HG03064 (cell line): Measurements from ENCODE around the gene TMEM225B.
"Not testable (repeated sequence)": the region's sequence is repeated elsewhere in the genome, so short reads cannot be mapped to it uniquely, and the experiment has no call there.

ENCODE experiments used
- ATAC-seq: cut with Tn5 transposase; IDR thresholded peaks from one replicate; pipeline ENCODE4 v1.9.1; 2021; ENCODE audit warnings: low read depth; ENCODE audit not compliant: unreplicated experiment

Gene TMEM225B, protein sequence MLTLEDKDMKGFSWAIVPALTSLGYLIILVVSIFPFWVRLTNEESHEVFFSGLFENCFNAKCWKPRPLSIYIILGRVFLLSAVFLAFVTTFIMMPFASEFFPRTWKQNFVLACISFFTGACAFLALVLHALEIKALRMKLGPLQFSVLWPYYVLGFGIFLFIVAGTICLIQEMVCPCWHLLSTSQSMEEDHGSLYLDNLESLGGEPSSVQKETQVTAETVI

GRCh38 chr7:99597762-99598501, at the start of gene TMEM225B:
Gene TMEM225B, plus strand, starts transcription at chr7:99598267. Its CDS starts 6,122 bp downstream, at chr7:99604389.
- no peak for ATAC-seq

DNA sequence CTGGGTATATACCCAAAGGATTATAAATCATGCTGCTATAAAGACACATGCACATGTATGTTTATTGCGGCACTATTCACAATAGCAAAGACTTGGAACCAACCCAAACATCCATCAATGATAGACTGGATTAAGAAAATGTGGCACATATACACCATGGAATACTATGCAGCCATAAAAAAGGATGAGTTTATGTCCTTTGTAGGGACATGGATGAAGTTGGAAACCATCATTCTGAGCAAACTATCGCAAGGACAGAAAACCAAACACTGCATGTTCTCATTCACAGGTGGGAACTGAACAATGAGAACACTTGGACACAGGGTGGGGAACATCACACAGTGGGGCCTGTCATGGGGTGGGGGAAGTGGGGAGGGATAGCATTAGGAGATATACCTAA, 48.5 kb upstream of the TMEM225B start:
- not testable (repeated sequence) for ATAC-seq

- peak; percentile 13 for ATAC-seq
Observed at GRCh38 chr7:99551334-99551733, 46.7 kb upstream of the TMEM225B start.

DNA sequence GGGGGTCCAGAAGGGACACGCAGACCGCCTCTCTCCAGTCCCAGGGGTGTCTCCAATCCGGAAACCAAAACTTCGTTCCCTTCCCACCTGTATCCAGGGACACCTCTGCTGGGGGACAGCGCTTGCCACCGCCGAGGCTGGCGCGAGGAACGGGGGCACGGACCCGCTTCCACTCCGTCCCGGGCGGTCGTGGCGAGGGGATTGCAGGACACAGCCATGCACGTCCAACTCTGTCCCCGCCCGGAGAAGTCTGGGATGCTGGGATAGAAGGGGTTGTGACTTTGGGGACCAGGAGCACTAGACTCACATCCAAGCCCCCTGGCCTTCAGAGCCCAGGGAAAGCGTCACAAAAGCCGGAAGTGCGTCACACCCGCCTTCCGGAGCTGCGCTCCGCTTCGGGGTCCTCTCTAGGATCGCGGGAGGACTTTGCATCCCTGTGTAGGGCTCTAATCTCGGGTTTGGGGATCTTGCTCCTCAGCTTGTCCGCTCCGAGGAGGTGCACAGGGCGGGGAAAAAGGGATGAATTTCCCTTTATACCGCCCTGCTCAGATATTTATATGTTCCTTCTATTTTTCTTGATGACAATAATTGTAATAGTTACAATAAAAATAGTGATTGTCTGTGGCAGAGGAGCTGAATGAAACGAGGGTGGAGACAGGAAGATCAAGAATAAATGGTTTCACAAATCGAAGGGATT, 46.2 kb upstream of the TMEM225B start, which contains the start of gene FAM200A:
Gene FAM200A (minus strand): TSS at position 348 of the 697 bp plus-strand sequence. CDS start 3,707 bp downstream, outside the sequence.
- ATAC-seq, result peak; percentile 92

DNA sequence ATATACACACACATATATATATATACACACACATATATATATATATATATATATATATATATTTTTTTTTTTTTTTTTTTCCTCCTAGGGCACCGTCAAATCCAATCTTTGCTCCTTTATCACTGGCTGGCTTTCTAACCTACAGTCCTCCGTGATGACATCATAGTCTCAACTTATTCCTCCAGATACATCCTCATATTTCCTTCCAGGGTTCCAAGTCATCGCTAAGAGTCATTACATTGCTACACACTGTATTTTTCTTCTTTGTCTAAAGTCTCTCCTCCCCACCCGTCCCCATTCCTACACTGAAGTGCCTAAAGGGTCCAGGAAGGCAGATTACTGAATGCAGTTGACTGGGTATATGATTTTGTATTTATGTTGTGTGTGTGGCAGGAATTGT, 45.0 kb upstream of the TMEM225B start:
- no peak for ATAC-seq

- no peak for ATAC-seq
Observed at GRCh38 chr7:99554939-99555338, 43.1 kb upstream of the TMEM225B start.

GRCh38 chr7:99557196-99557607, 40.9 kb upstream of the TMEM225B start:
- ATAC-seq, result no peak

DNA sequence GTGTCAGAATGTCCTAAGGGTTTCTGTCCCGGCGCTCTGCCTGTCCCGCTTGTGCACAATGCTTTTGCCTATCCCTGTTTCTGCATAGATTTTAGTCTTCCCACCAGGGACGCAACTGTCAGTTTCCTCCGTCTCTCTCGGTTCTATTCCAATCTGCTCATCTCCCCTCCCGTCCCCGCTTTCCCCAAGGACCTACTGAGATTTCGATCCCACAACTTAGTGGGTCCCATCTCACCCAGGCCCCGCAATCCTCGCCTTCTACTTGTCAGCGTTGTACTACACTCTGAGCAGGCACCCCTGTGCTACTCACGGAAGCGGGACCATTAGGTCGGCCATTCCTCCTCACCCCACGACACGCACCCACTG, 40.1 kb upstream of the TMEM225B start:
- ATAC-seq, result peak; percentile 39

GRCh38 chr7:99558306-99559174, 39.5 kb upstream of the TMEM225B start, which contains the start of gene ZNF655:
Gene ZNF655, plus strand, starts transcription at chr7:99558642. Its CDS starts 1,918 bp downstream, at chr7:99560560.
- ATAC-seq, result peak; percentile 67

GRCh38 chr7:99559175-99559915, 38.7 kb upstream of the TMEM225B start:
- ATAC-seq, result no peak

DNA sequence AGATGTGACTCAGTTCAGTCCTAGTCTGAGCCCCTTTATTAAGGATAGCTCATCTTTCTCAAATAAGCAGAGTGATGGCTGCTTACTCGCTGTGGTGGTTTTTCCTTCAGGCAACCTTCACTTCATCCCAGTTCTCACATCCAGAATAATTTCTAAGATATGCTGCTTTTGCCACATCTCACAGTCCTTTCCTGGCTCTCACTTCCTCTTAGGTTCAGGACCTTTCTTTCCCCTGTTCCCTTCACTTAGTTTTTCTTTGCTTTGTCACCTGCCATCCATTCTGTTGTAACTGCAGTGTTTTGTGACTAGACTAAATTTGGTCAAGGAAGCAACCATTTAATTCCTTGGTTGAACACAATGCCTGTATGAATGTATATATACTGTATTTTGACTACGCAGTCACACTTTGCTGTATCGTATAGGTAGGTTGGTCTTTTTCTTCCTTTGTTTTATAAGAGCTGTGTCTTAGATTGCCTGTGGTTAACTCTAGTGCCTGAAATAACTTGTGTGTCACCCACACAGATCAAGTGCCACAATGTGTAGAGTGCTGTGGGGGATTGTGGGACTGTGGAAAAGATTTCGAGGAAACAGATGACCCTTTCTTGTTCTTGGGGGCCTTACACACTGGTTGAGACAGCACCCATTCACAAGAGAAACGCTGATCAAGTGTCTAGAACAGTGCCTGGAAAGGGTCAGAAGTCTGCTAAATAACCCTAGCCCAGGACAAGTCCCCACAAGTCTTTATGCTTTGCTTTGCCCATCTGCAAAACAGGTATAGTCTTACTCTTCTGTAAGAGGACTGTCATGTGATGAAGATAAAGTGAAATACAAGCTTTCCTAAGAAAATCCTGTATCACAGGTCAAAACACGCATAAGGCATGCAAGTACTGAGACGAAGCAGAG, 37.0 kb upstream of the TMEM225B start:
- ATAC-seq, result no peak

DNA sequence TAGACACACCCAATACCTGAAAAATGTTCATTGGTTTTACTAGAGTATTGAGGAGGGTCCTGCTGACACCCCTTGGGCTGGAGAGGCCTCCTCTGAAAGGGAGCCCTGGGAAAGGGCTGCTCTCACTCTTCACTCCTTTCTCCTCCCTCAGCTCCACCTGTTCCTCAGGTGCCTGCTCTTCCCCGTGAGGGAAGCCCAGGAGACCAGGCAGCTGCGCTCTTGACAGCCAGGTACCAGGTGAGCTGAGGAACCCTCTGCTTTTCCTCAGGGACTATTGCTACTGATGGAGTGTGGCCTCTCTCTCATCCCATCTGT, 36.4 kb upstream of the TMEM225B start:
- ATAC-seq, result no peak

DNA sequence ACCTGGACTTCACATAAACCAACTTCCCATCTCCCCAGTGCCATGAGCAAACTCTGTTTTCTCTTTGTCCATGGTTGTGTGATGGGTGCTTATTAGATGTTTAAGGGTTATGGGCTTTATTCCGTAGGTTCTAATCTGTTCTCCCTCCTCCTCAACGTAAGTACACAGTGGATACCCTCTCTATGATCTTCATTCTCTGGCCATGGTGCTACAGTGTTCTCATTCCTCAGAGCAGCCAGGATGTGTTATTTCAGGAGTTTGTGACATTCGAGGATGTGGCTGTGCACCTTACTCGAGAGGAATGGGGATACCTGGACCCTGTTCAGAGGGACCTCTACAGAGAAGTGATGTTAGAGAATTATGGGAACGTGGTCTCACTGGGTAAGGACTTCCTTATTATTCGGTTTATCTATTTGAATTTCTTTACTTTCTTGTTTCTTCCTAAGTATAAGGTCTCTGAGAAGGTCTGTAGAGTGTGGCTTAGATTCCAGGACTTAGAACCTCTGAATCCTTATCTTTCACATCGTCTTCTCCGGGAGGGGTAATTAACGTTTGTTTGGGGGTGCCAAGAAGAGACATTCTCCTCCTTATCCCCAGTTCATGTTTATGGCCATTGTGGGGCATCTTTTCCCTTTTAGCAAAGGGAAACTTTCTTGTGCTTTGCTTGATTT, 35.8 kb upstream of the TMEM225B start:
- no peak for ATAC-seq

GRCh38 chr7:99562832-99563231, 35.2 kb upstream of the TMEM225B start:
- ATAC-seq, result no peak

GRCh38 chr7:99563650-99564049, 34.4 kb upstream of the TMEM225B start:
- no peak for ATAC-seq

DNA sequence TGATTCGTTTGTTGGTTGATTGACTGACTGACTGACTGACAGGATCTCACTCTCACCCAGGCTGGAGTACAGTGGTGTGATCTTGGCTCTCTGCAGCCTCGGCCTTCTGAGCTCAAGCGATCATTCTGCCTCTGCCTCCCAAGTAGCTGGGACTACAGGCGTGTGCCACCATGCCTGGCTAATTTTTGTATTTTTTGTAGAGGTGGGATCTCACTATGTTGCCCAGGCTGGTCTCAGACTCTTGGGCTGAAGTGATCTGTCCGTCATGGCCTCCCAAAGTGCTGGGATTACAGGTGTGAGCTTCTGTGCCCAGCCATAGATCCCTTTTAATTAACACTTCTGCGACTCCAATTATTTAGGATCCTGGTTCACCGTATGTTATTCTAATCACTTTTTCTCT, 29.3 kb upstream of the TMEM225B start:
- ATAC-seq, result not testable (repeated sequence)

DNA sequence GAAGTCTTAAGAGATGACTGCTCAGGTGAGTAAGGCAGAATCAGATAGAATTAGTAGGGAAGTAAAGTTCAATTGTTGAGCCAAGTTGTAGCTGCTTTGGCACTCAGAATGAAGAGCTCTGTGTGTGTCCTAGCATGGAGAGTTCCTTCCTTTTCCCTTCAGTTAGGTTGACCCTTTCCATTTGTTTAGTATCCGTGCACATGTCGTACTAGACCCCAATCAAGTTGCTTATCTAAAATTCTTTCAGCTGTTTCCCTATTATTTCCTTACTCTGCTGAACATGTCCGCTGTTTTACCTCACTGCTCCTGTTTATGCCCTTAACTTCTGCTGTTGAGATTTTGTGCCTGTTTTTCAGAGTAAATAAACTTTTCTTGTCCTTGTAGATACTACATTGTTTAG, 26.3 kb upstream of the TMEM225B start:
- no peak for ATAC-seq

DNA sequence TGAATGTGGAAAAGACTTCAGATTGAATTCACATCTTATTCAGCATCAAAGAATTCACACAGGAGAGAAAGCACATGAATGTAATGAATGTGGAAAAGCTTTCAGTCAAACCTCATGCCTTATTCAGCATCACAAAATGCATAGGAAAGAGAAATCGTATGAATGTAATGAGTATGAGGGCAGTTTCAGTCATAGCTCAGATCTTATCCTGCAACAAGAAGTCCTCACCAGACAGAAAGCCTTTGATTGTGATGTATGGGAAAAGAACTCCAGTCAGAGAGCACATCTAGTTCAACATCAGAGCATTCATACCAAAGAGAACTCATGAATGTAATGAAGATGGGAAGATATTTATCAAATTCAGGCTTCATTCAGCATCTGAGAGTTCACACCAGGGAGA, 24.8 kb upstream of the TMEM225B start:
- no peak for ATAC-seq
